Natural killer cell treated with Interleukin-12 subunit alpha and Interleukin-12 subunit beta and Interleukin-15 and Interleukin-18, amount 100 ng/mL, for 72 hours (primary cell): ENCODE results near the gene PSPN. TPM values are rescaled to one million over a fixed set of nuclear protein-coding genes. Genes with fewer than 3 reads are reported as not detected.
A peak's percentile ranks its signal among the peaks of the same experiment; 100 is the strongest.
"Not testable (repeated sequence)": the region's sequence is repeated elsewhere in the genome, so short reads cannot be mapped to it uniquely, and the experiment has no call there.

Experiments
- ATAC-seq, 2 donors: fragments of 150-1000 bp; cut with Tn5 transposase in 1 of 2; sonication (Bioruptor Pico), chemical (Tn5 transposase) in 1 of 2; 2 replicates each; pipeline ENCODE4 v1.10.0; 2021
- DNase-seq: peaks from one replicate; pipeline ENCODE4 v3.0.0; 2022; ENCODE audit warnings: low spot score
- H3K27ac Mint-ChIP-seq, 2 donors: 1 replicate in 1 of 2; 2 replicates in 1 of 2; pipeline ENCODE4 v1.8.0; 2022; ENCODE audit warnings: mixed read lengths in 2 of 2, mild to moderate bottlenecking in 1 of 2, moderate library complexity in 1 of 2
- H3K27me3 Mint-ChIP-seq, 2 donors: 1 replicate in 1 of 2; 2 replicates in 1 of 2; pipeline ENCODE4 v1.8.0; 2022; ENCODE audit warnings: mixed read lengths in 2 of 2
- H3K36me3 Mint-ChIP-seq: one replicate; pipeline ENCODE4 v1.8.0; 2022; ENCODE audit warnings: mixed read lengths
- H3K4me1 Mint-ChIP-seq, 2 donors: 1 replicate in 1 of 2; 2 replicates in 1 of 2; pipeline ENCODE4 v1.8.0; 2022; ENCODE audit warnings: low read depth in 2 of 2, mixed read lengths in 2 of 2, mild to moderate bottlenecking in 1 of 2
- H3K4me3 Mint-ChIP-seq: one replicate; pipeline ENCODE4 v1.8.0; 2022; ENCODE audit warnings: mixed read lengths
- H3K9me3 Mint-ChIP-seq: 2 replicates; pipeline ENCODE4 v1.8.0; 2022; ENCODE audit warnings: mixed read lengths
- total RNA-seq, 2 donors: library from RNA; stranded (reverse); gene quantifications; one replicate each; pipeline ENCODE4 v1.2.3, GENCODE V29; 2022

Gene PSPN
- total RNA-seq, 2 donors from 2014 or later, result 1.8 to 1.9 TPM

DNA sequence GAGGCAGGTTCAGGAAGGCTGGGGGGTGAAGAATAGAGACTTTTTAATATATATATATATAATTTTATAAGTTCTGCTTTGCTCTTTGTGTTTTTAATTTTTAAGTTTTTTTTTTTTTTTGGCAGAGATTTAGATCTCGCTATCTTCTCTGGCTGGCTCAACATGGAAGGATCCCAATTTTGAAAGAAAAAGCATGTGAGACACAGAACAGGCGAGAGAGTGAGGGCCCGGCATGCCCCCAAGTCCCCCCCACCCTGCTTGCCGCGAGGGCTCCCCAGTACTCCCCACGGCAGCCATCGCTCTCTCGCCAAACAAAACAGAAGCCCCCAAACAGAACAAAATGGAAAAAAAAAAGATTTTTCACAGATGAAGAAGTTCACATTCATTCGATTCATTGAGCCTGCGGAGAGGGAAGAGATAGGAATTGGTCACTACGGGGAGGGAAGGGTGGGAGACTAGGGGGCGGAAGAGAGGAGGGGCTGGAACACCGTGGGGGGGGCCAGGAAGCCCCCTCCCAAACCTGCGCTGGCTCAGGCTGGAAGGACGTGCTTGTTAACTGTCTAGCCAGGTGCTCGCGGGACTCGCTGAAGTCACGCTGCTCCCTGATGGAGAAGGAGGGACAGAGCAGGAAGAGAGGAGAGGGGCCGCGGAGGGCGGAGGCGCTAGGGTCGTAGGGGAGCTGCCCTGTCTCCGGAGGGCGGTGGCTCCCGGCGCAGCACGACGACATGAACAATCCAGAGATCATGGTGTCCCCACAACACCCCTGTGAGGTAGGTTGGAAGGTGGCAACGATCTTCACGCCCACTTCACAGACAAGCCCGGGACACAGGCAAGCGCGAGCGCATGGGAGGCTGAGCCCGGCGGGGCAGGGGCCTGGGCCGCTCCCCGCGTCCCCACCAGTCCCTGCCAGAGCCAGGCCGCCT lies 38.2 kb upstream of the PSPN start:
- no peaks in the 10 kb centered on the region for H3K27me3 Mint-ChIP-seq
- H3K36me3 Mint-ChIP-seq, result no peaks in the 10 kb centered on the region
- H3K27ac Mint-ChIP-seq, result no peak overlapping the region
- DNase-seq (no peak), ATAC-seq (no peak)
- H3K4me3 Mint-ChIP-seq, result no peak overlapping the region
- no peaks in the 10 kb centered on the region for H3K9me3 Mint-ChIP-seq
- no peaks in the 10 kb centered on the region for H3K4me1 Mint-ChIP-seq

DNA sequence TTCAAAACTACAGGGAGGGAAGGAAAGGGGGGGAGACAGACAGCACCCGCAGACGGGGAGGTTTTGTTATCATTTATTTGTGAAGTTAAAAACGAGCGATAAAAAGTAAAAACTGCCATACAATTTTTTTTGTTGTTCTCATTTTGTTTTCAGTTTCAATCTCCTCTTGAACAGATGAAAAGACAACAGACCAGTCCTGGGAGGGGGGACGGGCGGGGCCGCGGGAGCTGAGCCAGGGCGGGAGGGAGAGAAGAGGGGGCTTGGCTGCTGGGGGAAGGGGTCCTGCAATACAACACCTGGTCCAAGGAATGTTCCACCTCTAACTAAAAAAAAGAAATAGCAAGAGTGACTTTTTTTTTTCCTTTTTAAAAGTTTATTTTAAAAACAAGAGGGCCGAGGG lies 37.6 kb upstream of the PSPN start:
- Mint-ChIP-seq H3K27ac (no peak overlapping the region), H3K4me1 (no peaks in the 10 kb centered on the region), H3K4me3 (no peak overlapping the region), H3K27me3 (no peaks in the 10 kb centered on the region), H3K9me3 (no peaks in the 10 kb centered on the region), H3K36me3 (no peaks in the 10 kb centered on the region)
- ATAC-seq (no peak), DNase-seq (no peak)

DNA sequence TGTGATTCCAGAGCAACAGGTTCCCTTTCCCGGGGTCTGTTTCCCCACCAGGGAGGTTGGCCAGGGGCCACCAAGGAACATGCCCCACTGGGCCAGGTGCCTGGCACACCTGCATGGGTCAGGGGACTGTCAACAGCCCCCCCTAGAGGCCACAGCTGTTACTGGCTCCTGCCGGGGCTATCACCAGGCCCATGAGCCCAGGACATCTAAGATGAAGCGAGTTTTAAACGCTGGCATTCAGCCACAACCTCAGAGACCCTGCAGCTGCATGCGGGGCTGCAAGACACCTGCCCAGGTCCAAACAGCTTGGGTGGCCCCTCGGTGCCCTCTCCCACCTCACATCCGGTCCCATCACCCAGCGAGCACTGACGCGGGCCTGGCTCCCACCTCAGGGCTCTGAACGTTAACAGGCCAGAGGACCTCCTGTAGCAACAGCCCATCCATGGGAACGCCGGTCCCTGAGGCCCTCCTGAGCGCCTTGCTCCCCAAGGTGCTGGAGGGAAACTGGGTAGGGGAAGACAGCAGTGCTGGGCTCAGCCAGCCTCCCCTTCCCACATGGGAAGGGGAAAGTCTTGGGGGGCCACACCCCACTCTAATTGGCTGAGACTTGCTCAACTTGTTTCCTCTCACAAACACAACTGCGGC lies 36.8 kb upstream of the PSPN start:
- peak; percentile 34 to 50 for ATAC-seq
- no peaks in the 10 kb centered on the region for H3K36me3 Mint-ChIP-seq
- DNase-seq, result no peak
- H3K9me3 Mint-ChIP-seq, result no peaks in the 10 kb centered on the region
- no peak overlapping the region for H3K27ac Mint-ChIP-seq
- H3K4me1 Mint-ChIP-seq, result no peaks in the 10 kb centered on the region
- no peak overlapping the region for H3K4me3 Mint-ChIP-seq
- no peaks in the 10 kb centered on the region for H3K27me3 Mint-ChIP-seq

DNA sequence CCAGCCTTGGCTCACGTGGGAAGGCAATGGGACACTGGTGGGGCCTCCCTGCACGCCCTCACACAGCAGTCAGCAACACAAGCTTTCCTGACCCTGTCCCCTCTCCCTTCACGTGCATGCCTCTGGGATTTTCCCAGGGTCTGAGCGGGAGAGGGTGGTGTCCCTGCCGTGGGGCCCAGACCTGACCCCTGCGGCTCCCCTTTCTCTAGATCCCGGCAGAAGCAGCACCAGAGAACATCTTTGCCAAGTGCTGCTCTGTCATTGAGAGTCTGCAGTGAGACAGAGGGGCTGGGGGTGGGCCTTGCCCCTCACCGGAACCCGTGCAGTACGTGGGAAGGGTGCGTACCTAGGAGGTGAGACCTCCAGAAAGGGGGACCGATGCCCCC lies 36.3 kb upstream of the PSPN start:
- no peak overlapping the region for H3K4me3 Mint-ChIP-seq
- DNase-seq (no peak), ATAC-seq (peak in 1 of 2 donors; percentile 19)
- H3K27me3 Mint-ChIP-seq, result no peaks in the 10 kb centered on the region
- H3K36me3 Mint-ChIP-seq, result no peaks in the 10 kb centered on the region
- H3K27ac Mint-ChIP-seq, result no peak overlapping the region
- no peaks in the 10 kb centered on the region for H3K9me3 Mint-ChIP-seq
- no peaks in the 10 kb centered on the region for H3K4me1 Mint-ChIP-seq

DNA sequence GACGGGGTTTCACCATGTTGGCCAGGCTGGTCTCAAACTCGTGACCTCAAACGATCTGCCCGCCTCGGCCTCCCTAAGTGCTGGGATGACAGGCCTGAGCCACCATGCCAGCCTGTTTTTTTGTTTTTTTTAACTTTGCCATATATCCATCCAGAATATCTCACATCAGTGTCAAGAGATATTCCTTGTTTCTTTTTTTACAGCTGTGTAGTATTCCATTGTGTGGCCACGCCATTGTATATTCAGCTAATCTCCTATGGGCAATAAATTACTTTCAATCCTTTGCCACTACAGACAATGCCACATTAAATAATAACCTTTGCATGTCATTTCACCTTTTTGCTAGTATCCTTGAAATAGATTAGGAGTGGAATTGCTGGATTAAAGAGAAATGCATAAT lies 33.6 kb upstream of the PSPN start:
- Mint-ChIP-seq H3K36me3 (no peaks in the 10 kb centered on the region), H3K27ac (no peak overlapping the region), H3K27me3 (no peaks in the 10 kb centered on the region), H3K9me3 (no peaks in the 10 kb centered on the region), H3K4me1 (no peaks in the 10 kb centered on the region), H3K4me3 (no peak overlapping the region)
- DNase-seq, result no peak
- no peak for ATAC-seq

DNA sequence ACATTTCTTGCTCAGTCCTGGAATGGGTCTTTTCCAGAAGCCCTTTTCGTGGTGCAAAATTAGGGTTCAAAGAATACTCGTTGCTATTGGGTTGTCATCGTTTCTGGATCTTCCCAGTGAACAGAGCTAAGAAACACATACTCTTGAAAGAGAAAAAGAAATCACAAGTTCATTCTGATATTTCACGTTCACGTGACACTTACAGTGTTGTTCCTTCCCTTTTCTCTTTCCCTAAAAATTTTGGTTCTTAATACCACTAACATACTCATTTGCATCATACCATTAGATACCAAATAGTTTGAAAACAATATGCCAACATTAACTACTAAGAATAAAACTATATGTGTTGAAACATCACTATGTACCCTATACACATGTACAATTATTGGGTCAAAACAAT lies 30.7 kb upstream of the PSPN start:
- Mint-ChIP-seq H3K9me3 (no peaks in the 10 kb centered on the region), H3K27ac (no peak overlapping the region), H3K27me3 (no peaks in the 10 kb centered on the region), H3K4me3 (no peak overlapping the region), H3K4me1 (no peaks in the 10 kb centered on the region), H3K36me3 (no peaks in the 10 kb centered on the region)
- ATAC-seq, result no peak
- DNase-seq, result no peak

DNA sequence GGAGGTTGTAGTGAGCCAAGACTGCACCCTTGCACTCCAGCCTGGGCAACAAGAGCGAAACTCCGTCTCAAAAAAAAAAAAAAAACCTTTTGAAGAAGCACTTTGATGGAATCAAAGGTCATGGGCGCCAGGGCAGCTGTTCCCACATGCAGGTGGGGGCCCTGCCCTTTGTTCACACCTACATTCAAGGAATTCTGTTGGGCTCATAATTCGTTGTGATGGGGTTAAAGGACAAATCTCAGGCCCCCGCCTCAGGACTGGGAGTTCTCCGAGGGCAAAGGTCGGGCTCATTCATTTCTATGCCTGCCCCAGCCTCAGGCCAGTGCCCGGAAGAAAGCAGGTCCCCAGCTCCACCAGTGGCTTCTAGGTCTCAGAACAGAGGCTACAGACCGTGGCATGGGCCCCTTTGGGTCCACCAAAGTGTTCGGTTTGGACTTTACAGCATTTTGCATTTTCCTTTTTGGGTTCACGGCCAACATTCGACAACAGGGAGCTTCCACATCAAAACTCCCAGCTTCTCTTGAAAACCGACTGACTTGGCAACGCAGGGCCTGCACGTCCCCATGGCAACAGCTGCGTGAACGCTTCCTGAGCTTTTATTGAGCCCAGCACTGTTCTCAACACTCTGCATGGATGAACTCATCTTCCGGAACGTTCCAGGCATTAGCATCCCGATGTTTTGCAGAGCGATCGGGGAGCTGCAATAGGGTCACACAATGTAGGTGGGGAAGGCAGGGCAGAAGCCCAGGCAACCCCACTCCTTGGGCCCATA lies 27.3 kb upstream of the PSPN start:
- Mint-ChIP-seq H3K4me1 (no peaks in the 10 kb centered on the region), H3K27ac (no peak overlapping the region)

DNA sequence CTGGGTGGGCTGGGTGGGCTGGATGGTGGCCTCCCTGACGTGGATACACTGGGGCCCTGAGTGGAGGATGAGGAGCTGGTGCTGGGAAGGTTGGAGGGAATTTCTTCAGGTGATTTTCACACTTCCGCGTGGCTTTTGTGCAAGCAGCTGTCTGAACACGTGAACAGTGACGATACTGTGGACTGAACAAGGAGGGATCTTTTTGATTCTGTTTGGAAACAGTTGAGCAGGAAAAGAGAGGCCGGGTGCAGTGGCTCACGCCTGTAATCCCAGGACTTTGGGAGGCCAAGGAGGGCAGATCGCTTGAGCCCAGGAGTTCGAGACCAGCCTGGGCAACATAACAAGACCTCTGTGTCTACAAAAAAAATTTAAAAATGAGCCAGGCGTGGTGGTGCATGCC lies 26.3 kb upstream of the PSPN start:
- H3K9me3 Mint-ChIP-seq, result no peaks in the 10 kb centered on the region
- H3K4me1 Mint-ChIP-seq, result no peaks in the 10 kb centered on the region

More for the DNA sequence above, 27.3 kb upstream of the PSPN start:
- H3K4me3 Mint-ChIP-seq, result no peak overlapping the region
- no peaks in the 10 kb centered on the region for H3K36me3 Mint-ChIP-seq
- no peaks in the 10 kb centered on the region for H3K9me3 Mint-ChIP-seq
- DNase-seq (no peak), ATAC-seq (no peak)
- no peaks in the 10 kb centered on the region for H3K27me3 Mint-ChIP-seq

DNA sequence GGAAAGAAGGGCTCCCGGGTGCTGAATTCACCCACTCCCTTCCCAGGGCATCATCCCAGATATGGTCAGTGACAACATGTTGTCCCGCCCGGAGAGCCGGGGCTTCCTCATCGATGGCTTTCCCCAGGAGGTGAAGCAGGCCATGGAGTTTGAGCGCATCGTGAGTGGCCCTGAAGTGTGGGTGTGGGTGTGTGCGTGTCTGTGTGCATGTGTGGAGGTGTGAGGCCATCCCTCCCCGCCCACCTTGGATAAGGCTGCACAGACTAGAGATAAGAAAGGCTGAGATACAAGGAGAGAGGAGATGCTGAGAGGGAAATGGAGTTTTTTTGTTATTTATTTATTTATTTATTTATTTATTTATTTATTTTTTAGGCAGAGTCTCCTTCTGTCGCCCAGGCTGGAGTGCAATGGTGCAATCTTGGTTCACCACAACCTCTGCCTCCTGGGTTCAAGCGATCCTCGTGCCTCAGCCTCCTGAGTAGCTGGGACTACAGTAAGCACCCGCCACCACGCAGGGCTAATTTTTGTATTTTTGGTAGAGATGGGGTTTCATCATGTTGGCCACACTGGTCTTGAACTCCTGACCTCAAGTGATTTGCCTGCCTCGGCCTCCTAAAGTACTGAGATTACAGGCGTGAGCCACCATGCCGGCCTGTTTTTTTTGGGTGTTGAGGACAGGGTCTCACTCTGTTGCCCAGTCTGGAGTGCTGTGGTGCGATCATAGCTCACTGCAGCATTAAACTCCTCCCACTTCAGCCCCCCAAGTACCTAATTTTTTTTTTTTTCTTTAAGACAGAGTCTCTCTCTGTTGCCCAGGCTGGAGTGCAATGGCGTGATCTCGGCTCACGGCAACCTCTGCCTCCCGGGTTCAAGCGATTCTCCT lies 24.6 kb upstream of the PSPN start:
- H3K4me1 Mint-ChIP-seq, H3K9me3 Mint-ChIP-seq, H3K27me3 Mint-ChIP-seq, H3K4me3 Mint-ChIP-seq, H3K36me3 Mint-ChIP-seq, H3K27ac Mint-ChIP-seq, DNase-seq, ATAC-seq: not testable (repeated sequence)

More for the DNA sequence above, 26.3 kb upstream of the PSPN start:
- DNase-seq (no peak), ATAC-seq (no peak)
- H3K36me3 Mint-ChIP-seq, result no peaks in the 10 kb centered on the region
- no peak overlapping the region for H3K4me3 Mint-ChIP-seq
- no peak overlapping the region for H3K27ac Mint-ChIP-seq
- H3K27me3 Mint-ChIP-seq, result no peaks in the 10 kb centered on the region

DNA sequence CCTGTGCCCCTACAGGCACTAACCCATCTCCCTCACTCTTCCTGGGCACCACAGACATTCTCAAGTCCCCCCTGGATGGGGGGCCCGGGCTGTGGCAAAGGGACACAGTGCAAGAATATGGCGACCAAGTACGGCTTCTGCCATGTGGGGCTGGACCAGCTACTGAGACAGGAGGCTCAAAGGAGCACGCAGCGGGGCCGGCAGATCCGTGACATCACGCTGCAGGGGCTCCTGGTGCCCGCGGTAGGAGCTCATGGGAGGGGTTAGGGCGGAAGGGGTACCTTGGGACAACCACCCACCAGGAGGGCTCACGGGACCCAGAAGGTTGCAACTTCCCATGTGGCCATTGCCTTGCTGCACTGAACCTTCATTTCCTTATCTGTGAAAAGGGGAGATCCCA lies 20.6 kb upstream of the PSPN start:
- no peaks in the 10 kb centered on the region for H3K9me3 Mint-ChIP-seq
- ATAC-seq (no peak), DNase-seq (no peak)
- no peak overlapping the region for H3K4me3 Mint-ChIP-seq
- H3K27ac Mint-ChIP-seq, result no peak overlapping the region
- no peaks in the 10 kb centered on the region for H3K27me3 Mint-ChIP-seq
- no peaks in the 10 kb centered on the region for H3K36me3 Mint-ChIP-seq
- H3K4me1 Mint-ChIP-seq, result peaks cover 20 to 21% of the 10 kb centered on the region in 2 donors

DNA sequence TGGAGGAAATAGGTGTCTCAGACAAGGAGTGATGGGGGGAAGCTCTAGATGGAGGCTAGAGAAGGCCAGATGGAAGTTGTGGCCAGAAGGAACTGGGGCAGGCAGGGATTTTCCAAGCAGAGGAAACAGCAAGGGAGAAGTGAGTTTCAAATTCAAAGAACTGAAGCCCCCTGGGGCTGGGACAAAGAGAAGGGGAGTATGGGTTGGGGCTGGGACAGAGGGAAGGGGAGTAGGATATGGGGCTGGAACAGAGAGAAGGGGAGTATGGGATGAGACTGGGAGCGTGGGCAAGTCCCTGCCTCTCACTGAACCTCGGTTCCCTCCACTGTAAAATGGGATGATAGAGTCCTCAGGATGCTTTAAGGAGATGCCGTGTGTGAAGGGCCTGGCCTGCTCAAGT lies 19.1 kb upstream of the PSPN start:
- Mint-ChIP-seq H3K27me3 (no peaks in the 10 kb centered on the region), H3K27ac (peak overlapping the region; percentile 92 to 94), H3K4me3 (peak overlapping the region; percentile 59), H3K36me3 (no peaks in the 10 kb centered on the region), H3K9me3 (no peaks in the 10 kb centered on the region), H3K4me1 (peaks cover 20 to 25% of the 10 kb centered on the region in 2 donors)
- DNase-seq, result no peak
- no peak for ATAC-seq

DNA sequence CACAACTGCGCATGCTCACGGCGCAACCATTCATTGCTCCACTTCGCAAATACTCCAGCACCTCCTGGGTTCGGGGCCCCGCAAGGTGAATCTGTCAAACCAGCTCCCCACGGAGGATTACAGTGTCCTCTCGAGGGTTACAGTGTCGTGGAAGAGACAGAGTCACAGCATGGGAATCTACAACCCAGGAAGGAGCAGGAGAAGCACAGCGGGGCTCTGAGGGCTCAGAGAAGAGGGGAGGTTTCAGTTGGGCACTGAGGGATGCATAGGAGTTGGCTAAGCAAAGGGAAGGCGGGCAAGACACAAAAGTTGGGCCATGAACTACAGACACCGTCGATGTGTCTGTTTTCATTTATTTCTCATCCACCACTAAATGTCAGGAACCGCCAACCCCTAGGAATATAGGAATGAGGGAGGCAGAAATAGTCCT lies 18.3 kb upstream of the PSPN start:
- Mint-ChIP-seq H3K27me3 (no peaks in the 10 kb centered on the region), H3K4me3 (peak overlapping the region; percentile 94), H3K36me3 (no peaks in the 10 kb centered on the region), H3K9me3 (no peaks in the 10 kb centered on the region), H3K4me1 (peaks cover 20 to 25% of the 10 kb centered on the region in 2 donors), H3K27ac (peak overlapping the region; percentile 92 to 94)
- no peak for ATAC-seq
- no peak for DNase-seq
